HCT116 (cell line): ENCODE measurements around the gene PPTC7. TPM values are rescaled to one million over a fixed set of nuclear protein-coding genes. Genes with fewer than 3 reads are reported as not detected.
"Not testable (repeated sequence)": the region's sequence is repeated elsewhere in the genome, so short reads cannot be mapped to it uniquely, and the experiment has no call there.

ENCODE experiments used
- ATAC-seq: fragments of 200-7000 bp; cut with Tn5 transposase; 2 replicates; pipeline ENCODE4 v1.9.1; 2020; ENCODE audit warnings: mild to moderate bottlenecking, moderate library complexity
- BruUV-seq: library from RNA; stranded (reverse); fragments of 400-500 nt; replicated peaks from 2 replicates; lab custom pipeline; 2021; lab: Mats Ljungman, UMichigan
- CTCF ChIA-PET: fragments of 300-600 bp; sonication (Branson Sonifier 250); formaldehyde crosslinking; loops from one replicate; lab custom pipeline; 2021; ENCODE audit warnings: antibody characterized with exemption; lab: Charles Lee
- POLR2A ChIA-PET: fragments of 300-600, 350-600 bp; sonication (Branson Sonifier 250); formaldehyde crosslinking; loops from one replicate; lab custom pipeline; 2021; ENCODE audit warnings: antibody characterized with exemption; lab: Charles Lee
- RAD21 ChIA-PET, 2 experiments: fragments of 300-600 bp; sonication (Branson Sonifier 250); formaldehyde crosslinking; loops; one replicate each; lab custom pipeline; 2023; ENCODE audit warnings: low total read pairs in 2 of 2; ENCODE audit not compliant: uncharacterized antibody in 2 of 2, unreplicated experiment in 2 of 2, low non-redundant PET in 1 of 2; lab: Charles Lee
- DNase-seq: peaks from one replicate; pipeline ENCODE4 v3.0.0-alpha.2; 2010; ENCODE audit warnings: low read depth, low spot score
- H2AFZ ChIP-seq: fragments of 200-600 bp; shearing (Covaris generic), sonication (generic); 2 replicates; pipeline ENCODE4 v1.6.1; 2017; ENCODE audit warnings: low read depth, mixed run types, mixed read lengths, antibody characterized with exemption, low read length; ENCODE audit not compliant: poor library complexity, severe bottlenecking
- H3K27ac ChIP-seq: 2 replicates; pipeline ENCODE4 v1.5.1; 2012; ENCODE audit warnings: low read depth, low read length
- H3K27me3 ChIP-seq: fragments of 200-600 bp; sonication (generic); 2 replicates; pipeline ENCODE4 v1.6.1; 2016; ENCODE audit warnings: mixed run types, low read length, mixed read lengths; ENCODE audit not compliant: insufficient read depth
- H3K36me3 ChIP-seq, 2 experiments: fragments of 200-500 bp in 1 of 2; fragments of 200-600 bp in 1 of 2; sonication (Bioruptor generic) in 1 of 2; sonication (generic) in 1 of 2; 2 replicates each; pipeline versions ENCODE4 v1.5.1 to v1.6.1; 2014 to 2016; ENCODE audit warnings: low read length in 2 of 2, inconsistent platforms in 1 of 2, mixed read lengths in 1 of 2, mixed run types in 1 of 2; ENCODE audit not compliant: insufficient read depth in 2 of 2, control insufficient read depth in 1 of 2
- H3K4me1 ChIP-seq, 2 experiments: fragments of 200-600 bp in 1 of 2; sonication (generic) in 1 of 2; 2 replicates each; pipeline versions ENCODE4 v1.5.1 to v1.6.1; 2012 to 2017; ENCODE audit warnings: low read length in 2 of 2, inconsistent platforms in 1 of 2, mild to moderate bottlenecking in 1 of 2, mixed read lengths in 1 of 2, mixed run types in 1 of 2, moderate library complexity in 1 of 2; ENCODE audit not compliant: insufficient read depth in 2 of 2, control insufficient read depth in 1 of 2
- H3K4me2 ChIP-seq: fragments of 200-600 bp; sonication (generic); 2 replicates; pipeline ENCODE4 v1.6.1; 2017; ENCODE audit warnings: mixed run types, low read length, mixed read lengths
- H3K4me3 ChIP-seq, 2 experiments: fragments of 200-600 bp in 1 of 2; sonication (generic) in 1 of 2; replicated peaks in 1 of 2; 2 replicates each; pipeline ENCODE4 v1.5.1; 2011 to 2016; ENCODE audit warnings: low read length in 2 of 2, control low read depth in 1 of 2, low read depth in 1 of 2, mild to moderate bottlenecking in 1 of 2, mixed read lengths in 1 of 2, mixed run types in 1 of 2
- H3K79me2 ChIP-seq: fragments of 200-600 bp; sonication (generic); 2 replicates; pipeline ENCODE4 v1.6.1; 2017; ENCODE audit warnings: mild to moderate bottlenecking, mixed run types, low read length, moderate library complexity, mixed read lengths; ENCODE audit not compliant: insufficient read depth
- H3K9ac ChIP-seq: fragments of 200-600 bp; sonication (generic); 2 replicates; pipeline ENCODE4 v1.6.1; 2016; ENCODE audit warnings: low read length, mixed read lengths
- H3K9me2 ChIP-seq: fragments of 200-600 bp; sonication (generic), shearing (Covaris generic); 2 replicates; pipeline ENCODE4 v1.6.1; 2017; ENCODE audit warnings: mixed run types, mild to moderate bottlenecking, moderate library complexity; ENCODE audit not compliant: insufficient read depth
- H3K9me3 ChIP-seq, 2 experiments: fragments of 200-500 bp in 1 of 2; fragments of 200-600 bp in 1 of 2; sonication (Bioruptor generic) in 1 of 2; sonication (generic) in 1 of 2; 2 replicates each; pipeline ENCODE4 v1.6.1; 2014 to 2017; ENCODE audit warnings: low read length in 2 of 2, mixed read lengths in 2 of 2, inconsistent platforms in 1 of 2, low read depth in 1 of 2, mild to moderate bottlenecking in 1 of 2, mixed run types in 1 of 2, moderate library complexity in 1 of 2; ENCODE audit not compliant: control insufficient read depth in 1 of 2, insufficient read depth in 1 of 2
- H4K20me1 ChIP-seq: fragments of 200-600 bp; sonication (generic), shearing (Covaris generic); 2 replicates; pipeline ENCODE4 v1.6.1; 2017; ENCODE audit warnings: mixed run types, mild to moderate bottlenecking, moderate library complexity; ENCODE audit not compliant: insufficient read depth
- EGR1 ChIP-seq: IDR thresholded peaks from 2 replicates; pipeline ENCODE4 v1.6.1; 2012; ENCODE audit warnings: low read depth
- ELF1 ChIP-seq: IDR thresholded peaks from 2 replicates; pipeline ENCODE4 v1.6.1; 2012; ENCODE audit warnings: low read depth, borderline replicate concordance
- SP1 ChIP-seq: IDR thresholded peaks from 2 replicates; pipeline ENCODE4 v1.6.1; 2012; ENCODE audit warnings: low read depth
- TCF7L2 ChIP-seq: IDR thresholded peaks from 2 replicates; pipeline ENCODE4 v1.7.0; 2011; ENCODE audit warnings: borderline replicate concordance, inconsistent platforms; ENCODE audit not compliant: insufficient read depth, insufficient read length; ENCODE audit errors: extremely low read depth
- intact Hi-C: fragments of 100-400 bp; cut with micrococcal nuclease; formaldehyde crosslinking; loops from 2 replicates; pipeline ENCODE4 v1.10.0; 2022
- total RNA-seq: library from RNA; stranded (reverse); gene quantifications from one replicate; pipeline ENCODE4 v1.2.1, GENCODE V29; 2021; ENCODE audit not compliant: unreplicated experiment

The PPTC7 gene
- total RNA-seq, 1 experiment from 2014 or later: 25.2 TPM

- peaks cover 11% of the 10 kb centered on the region; the same call in 1 of the 2 replicates for H4K20me1 ChIP-seq
- no peaks in the 10 kb centered on the region for H3K27me3 ChIP-seq
- no TSS peak for BruUV-seq
- H3K9me3 ChIP-seq: no peaks in the 10 kb centered on the region
- no peak overlapping the region for H2AFZ ChIP-seq
- H3K4me2 ChIP-seq: no peak overlapping the region
- ATAC-seq (no peak), DNase-seq (no peak)
- H3K79me2 ChIP-seq: peaks cover 98% of the 10 kb centered on the region
- no peaks in the 10 kb centered on the region for H3K9me2 ChIP-seq
- H3K9ac ChIP-seq: no peak overlapping the region
- H3K36me3 ChIP-seq: no peaks in the 10 kb centered on the region
- H3K4me3 ChIP-seq: no peak overlapping the region
- POLR2A ChIA-PET: no interaction called here
- H3K4me1 ChIP-seq: peaks cover 0 to 18% of the 10 kb centered on the region in 2 experiments; a peak in 2 of 4 replicates
- no peak overlapping the region for H3K27ac ChIP-seq
- no peak for TF ChIP-seq SP1
- no peak for TF ChIP-seq EGR1
- TF ChIP-seq ELF1: no peak
- TF ChIP-seq TCF7L2: no peak
- TF ChIP-seq, all 23 proteins: peak for 0
- ChIA-PET RAD21 (no interaction called here), CTCF (no interaction called here)
- intact Hi-C loops: no loop called here
These were observed 23.1 kb downstream of the PPTC7 start for GRCh38 chr12:110560048-110560447.

DNA sequence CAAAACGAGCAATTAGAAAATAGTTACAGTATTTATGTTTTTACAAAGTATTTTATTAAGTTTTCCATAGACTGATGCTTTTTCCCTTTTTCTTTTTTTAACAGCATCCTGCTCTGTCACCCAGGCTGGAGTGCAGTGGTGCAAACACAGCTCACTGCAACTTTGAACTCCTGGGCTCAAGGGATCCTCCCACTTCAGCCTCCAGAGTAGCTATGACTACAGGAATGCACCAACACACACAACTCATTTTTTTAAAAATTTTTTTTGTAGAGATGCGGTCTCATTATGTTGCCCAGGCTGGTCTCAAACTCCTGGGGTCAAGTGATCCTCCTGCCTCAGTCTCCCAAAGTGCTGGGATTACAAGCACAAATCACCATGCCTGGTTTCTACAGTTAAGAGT, 24.2 kb downstream of the PPTC7 start:
- CTCF ChIA-PET, DNase-seq, RAD21 ChIA-PET, H3K4me1 ChIP-seq, ATAC-seq, H3K27me3 ChIP-seq, H3K4me3 ChIP-seq, BruUV-seq, H3K36me3 ChIP-seq, H3K9ac ChIP-seq, H3K9me3 ChIP-seq, H3K27ac ChIP-seq, H4K20me1 ChIP-seq, H3K9me2 ChIP-seq, H3K4me2 ChIP-seq, H2AFZ ChIP-seq, intact Hi-C loops, POLR2A ChIA-PET: not testable (repeated sequence)
- peaks cover 99% of the 10 kb centered on the region for H3K79me2 ChIP-seq
